ENCODE data around the gene PITPNB.

The PITPNB gene

DNA sequence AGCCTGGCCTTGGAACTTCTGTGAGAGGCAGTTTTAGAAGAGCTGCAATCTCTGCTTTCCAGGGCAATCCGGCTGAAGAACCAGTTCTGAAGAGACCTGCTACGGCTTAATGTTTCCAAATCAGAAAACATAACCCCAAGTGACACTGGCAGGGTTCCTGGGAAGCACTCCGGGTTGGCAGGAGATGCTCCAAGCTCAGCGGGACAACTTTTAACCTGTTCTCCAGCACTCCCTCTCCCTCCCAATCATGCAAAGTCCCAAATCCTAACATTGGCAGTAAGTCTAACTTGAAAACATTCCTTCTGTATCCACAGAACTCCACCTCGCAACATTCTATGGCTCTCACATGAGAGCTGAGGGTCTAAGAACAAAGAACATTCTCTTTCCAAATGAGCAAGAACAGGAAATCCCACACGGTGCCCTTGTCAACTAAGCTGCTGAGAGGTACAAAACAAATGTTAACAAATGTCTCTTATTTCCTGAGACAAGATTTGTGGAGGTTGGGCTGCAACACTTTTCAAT is 69.0 kb downstream of the PITPNB start:
- no peak for DNase-seq (ENCODE audit: low read depth)
- TF ChIP-seq, protein P1, sequence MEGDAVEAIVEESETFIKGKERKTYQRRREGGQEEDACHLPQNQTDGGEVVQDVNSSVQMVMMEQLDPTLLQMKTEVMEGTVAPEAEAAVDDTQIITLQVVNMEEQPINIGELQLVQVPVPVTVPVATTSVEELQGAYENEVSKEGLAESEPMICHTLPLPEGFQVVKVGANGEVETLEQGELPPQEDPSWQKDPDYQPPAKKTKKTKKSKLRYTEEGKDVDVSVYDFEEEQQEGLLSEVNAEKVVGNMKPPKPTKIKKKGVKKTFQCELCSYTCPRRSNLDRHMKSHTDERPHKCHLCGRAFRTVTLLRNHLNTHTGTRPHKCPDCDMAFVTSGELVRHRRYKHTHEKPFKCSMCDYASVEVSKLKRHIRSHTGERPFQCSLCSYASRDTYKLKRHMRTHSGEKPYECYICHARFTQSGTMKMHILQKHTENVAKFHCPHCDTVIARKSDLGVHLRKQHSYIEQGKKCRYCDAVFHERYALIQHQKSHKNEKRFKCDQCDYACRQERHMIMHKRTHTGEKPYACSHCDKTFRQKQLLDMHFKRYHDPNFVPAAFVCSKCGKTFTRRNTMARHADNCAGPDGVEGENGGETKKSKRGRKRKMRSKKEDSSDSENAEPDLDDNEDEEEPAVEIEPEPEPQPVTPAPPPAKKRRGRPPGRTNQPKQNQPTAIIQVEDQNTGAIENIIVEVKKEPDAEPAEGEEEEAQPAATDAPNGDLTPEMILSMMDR (IDR thresholded peaks at IDR 0.05; ENCODE audit: insufficient read depth, low read depth, low read length, missing control alignments), result no peak
- no peak overlapping the region for H3K4me3 ChIP-seq (ENCODE audit: low read length)

DNA sequence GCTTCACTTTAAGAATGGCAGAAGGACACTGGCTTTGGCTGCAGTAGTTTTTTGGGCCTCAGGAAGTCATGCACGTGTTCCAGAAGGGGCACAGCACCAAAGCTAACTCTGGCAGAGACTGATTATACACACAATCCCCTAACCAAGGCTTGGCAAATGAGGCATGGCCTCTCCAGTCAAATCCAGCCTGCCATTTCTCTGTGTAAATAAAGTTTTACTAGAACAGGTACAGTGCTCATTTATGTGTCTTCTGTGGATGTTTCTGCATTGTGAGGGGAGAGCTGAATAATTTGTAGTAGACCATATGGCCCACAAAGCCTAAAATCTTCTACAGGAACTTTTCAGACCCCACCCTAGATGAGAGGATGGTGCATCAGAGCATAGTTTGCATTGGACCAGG is 71.1 kb downstream of the PITPNB start:
- no peak overlapping the region for H3K4me3 ChIP-seq (ENCODE audit: low read length)
- no peak for DNase-seq (ENCODE audit: low read depth)
- TF ChIP-seq, protein P1 (IDR thresholded peaks at IDR 0.05; ENCODE audit: insufficient read depth, low read depth, low read length, missing control alignments), result no peak

DNA sequence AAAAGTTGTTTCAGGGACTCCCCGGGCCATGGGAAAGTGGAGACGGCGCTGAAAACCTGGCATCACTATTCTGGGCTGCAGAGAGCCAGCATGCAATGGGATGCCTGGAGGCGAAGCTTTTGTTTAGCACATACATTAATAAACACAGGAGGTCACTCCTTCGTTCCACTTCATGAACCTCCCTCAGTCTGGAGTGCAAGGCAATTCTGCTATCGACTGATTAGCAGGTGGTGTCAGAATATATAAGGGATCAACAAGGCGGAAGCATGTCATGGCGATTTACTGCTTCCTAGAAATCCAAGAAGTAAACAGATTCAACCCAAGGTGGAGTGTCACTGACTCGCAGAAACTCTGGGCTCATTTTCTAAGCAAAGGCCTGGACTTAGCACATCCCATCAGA is 72.1 kb downstream of the PITPNB start:
- no peak overlapping the region for H3K4me3 ChIP-seq (ENCODE audit: low read length)
- TF ChIP-seq, protein P1 (IDR thresholded peaks at IDR 0.05; ENCODE audit: insufficient read depth, low read depth, low read length, missing control alignments), result no peak
- no peak for DNase-seq (ENCODE audit: low read depth)

DNA sequence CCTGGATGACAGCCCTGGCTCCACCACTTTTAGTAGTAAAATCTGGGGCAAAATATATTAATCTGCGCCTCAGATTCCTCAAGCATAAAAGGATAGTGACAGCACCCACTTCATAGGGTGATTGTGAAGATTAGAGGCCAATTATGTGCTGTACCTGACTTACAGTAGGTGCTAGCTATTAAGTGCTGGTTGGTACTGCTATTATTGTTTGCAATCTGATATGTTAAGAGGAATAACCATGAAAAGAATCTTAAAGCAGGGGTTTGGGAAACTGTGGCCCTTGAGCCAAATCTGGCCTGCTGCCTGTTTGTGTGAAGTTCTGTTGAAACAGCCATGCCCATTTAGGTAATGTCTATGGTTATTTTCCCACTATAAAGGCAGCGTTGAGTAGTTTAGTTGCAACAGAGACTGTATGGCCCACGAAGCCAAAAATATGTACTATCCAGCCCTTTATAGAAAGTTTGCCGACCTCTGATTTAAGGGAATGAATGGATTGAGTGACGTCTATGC is 72.8 kb downstream of the PITPNB start:
- DNase-seq (ENCODE audit: low read depth), result no peak
- TF ChIP-seq, protein P1 (IDR thresholded peaks at IDR 0.05; ENCODE audit: insufficient read depth, low read depth, low read length, missing control alignments), result no peak
- H3K4me3 ChIP-seq (ENCODE audit: low read length), result no peak overlapping the region

DNA sequence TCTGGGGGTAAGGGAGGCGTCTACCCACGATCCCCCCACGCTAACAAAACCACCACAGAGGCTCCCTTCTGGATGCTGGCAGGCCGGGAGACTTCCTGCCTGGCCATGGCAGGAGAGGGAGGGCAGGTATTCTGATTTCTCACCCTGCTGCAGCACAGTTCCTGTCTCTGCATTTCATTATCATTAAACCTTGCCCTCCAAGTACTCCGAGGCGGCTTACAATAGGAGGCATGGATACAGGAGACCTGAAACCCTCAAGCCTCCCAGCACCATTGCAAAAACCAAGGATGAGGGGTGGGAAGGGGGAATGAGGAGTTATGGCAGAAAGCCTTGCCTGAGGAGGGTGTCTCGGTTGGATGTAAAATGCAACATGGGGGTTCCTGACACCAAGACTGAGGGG is 73.4 kb downstream of the PITPNB start:
- DNase-seq (ENCODE audit: low read depth), result no peak
- TF ChIP-seq, protein P1 (IDR thresholded peaks at IDR 0.05; ENCODE audit: insufficient read depth, low read depth, low read length, missing control alignments), result no peak
- no peak overlapping the region for H3K4me3 ChIP-seq (ENCODE audit: low read length)

DNA sequence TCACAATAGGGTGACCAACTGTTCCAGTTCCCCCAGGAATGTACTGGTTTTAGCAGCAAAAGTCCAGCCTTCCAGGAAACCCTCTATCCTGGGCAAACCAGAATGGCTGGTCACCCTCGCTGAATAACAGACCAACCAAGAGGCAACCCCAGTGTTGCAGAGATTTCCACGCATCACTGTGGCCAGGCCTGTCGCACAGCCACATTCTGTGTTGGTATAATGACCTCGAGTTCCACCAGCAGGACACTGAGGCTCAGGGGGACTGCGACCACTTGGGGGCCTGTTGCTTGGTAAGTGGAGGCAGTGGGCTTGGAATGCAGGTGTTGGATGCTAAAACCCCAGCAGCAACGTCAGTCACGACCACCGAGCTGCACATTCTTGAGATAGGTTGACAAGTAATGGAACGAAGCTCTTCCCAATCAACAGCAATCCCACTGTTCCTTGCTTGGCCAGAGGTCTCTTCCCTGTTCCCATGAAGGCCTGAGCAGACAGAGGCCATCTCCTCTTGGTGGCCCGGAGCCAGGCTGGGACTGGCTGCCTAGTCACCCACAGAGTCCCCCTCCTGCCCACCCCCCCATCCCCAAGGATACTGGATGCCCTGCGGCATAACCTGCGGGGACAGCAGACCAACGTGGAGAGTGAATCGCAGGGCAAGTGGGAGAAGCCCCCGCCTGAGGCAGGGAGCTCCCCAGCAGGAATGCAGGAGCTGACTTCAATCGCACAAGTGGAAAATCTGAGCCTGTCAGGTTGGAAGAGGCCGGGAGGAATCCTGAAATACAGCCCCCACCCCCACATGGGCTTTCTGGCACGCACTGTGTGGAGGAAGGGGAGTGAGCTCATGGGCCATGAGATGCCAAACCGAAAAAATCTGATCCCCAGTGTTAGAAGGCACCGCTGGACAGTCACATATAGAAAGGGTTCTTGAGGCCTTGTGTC is 74.1 kb downstream of the PITPNB start:
- TF ChIP-seq, protein P1 (IDR thresholded peaks at IDR 0.05; ENCODE audit: insufficient read depth, low read depth, low read length, missing control alignments), result no peak
- DNase-seq (ENCODE audit: low read depth), result no peak
- H3K4me3 ChIP-seq (ENCODE audit: low read length), result no peak overlapping the region

All from epithelial cell of esophagus (primary cell).